NCI-H1930 (cell line): Measurements from ENCODE around the gene POR.
"Not testable (repeated sequence)": the region's sequence is repeated elsewhere in the genome, so short reads cannot be mapped to it uniquely, and the experiment has no call there.

ENCODE experiments used
- DNase-seq, 2 experiments: peaks; one replicate each; lab custom pipeline; 2025; lab: John Stamatoyannopoulos, UW

The POR gene

GRCh38 chr7:75992083-75992755, 77.3 kb downstream of the POR start:
- DNase-seq: no peak

GRCh38 chr7:75993689-75994387, 78.9 kb downstream of the POR start:
- peak in 1 of 2 experiments; percentile 28 for DNase-seq

- DNase-seq: peak; percentile 93 to 97
These were observed 79.6 kb downstream of the POR start, which contains the start of gene TMEM120A for GRCh38 chr7:75994388-75995051. Gene TMEM120A, minus strand, starts transcription at chr7:75994595. Its CDS starts 25 bp downstream, at chr7:75994570.

- no peak for DNase-seq
These were observed 80.1 kb downstream of the POR start for GRCh38 chr7:75995052-75995471.

- no peak for DNase-seq
These were observed 81.0 kb downstream of the POR start for GRCh38 chr7:75995996-75996395.

GRCh38 chr7:75996476-75996875, 81.5 kb downstream of the POR start:
- DNase-seq: no peak

- DNase-seq: no peak
These were observed 83.1 kb downstream of the POR start for GRCh38 chr7:75998038-75998437.

- DNase-seq: no peak
These were observed 85.6 kb downstream of the POR start for GRCh38 chr7:76000566-76000965.

- DNase-seq: no peak
These were observed 87.2 kb downstream of the POR start for GRCh38 chr7:76002139-76002538.

- no peak for DNase-seq
These were observed 87.9 kb downstream of the POR start for GRCh38 chr7:76002822-76003221.

GRCh38 chr7:76003351-76003750, 88.4 kb downstream of the POR start:
- DNase-seq: no peak

GRCh38 chr7:76005004-76005403, 90.0 kb downstream of the POR start:
- DNase-seq: not testable (repeated sequence)

GRCh38 chr7:76008156-76008687, 93.3 kb downstream of the POR start:
- DNase-seq: no peak

GRCh38 chr7:76009672-76010600, 95.0 kb downstream of the POR start:
- DNase-seq: no peak

GRCh38 chr7:76011442-76011861, 96.5 kb downstream of the POR start:
- DNase-seq: no peak

- no peak for DNase-seq
These were observed 101.4 kb downstream of the POR start for GRCh38 chr7:76016191-76016947.

GRCh38 chr7:76018520-76018919, 103.6 kb downstream of the POR start:
- not testable (repeated sequence) for DNase-seq

- DNase-seq: peak; percentile 25 to 77
These were observed 105.2 kb downstream of the POR start for GRCh38 chr7:76020031-76020714.

- no peak for DNase-seq
These were observed 107.2 kb downstream of the POR start for GRCh38 chr7:76022026-76022780.
